Femur (tissue), 1 donor: ENCODE results near the gene DDX6.
"Not testable (repeated sequence)": the region's sequence is repeated elsewhere in the genome, so short reads cannot be mapped to it uniquely, and the experiment has no call there.

ENCODE experiments used
- DNase-seq: peaks from one replicate; pipeline ENCODE4 v3.0.0-alpha.2; 2017

DDX6 gene

GRCh38 chr11:118790357-118791110 lies 430 bp downstream of the DDX6 start:
- peak; percentile 84 for DNase-seq

GRCh38 chr11:118789501-118790356 lies 1.2 kb downstream of the DDX6 start:
- DNase-seq = no peak

- DNase-seq = no peak
Measured at GRCh38 chr11:118786657-118787056, 4.3 kb downstream of the DDX6 start.

GRCh38 chr11:118785362-118785761 lies 5.6 kb downstream of the DDX6 start:
- no peak for DNase-seq

- DNase-seq = no peak
Measured at GRCh38 chr11:118783724-118784495, 7.1 kb downstream of the DDX6 start.

GRCh38 chr11:118783324-118783723 lies 7.6 kb downstream of the DDX6 start:
- DNase-seq = not testable (repeated sequence)

GRCh38 chr11:118778898-118779297 lies 12.1 kb downstream of the DDX6 start:
- no peak for DNase-seq

GRCh38 chr11:118774032-118774431 lies 16.9 kb downstream of the DDX6 start:
- DNase-seq = no peak

GRCh38 chr11:118771547-118772288 lies 19.2 kb downstream of the DDX6 start:
- no peak for DNase-seq

GRCh38 chr11:118768690-118769089 lies 22.3 kb downstream of the DDX6 start:
- no peak for DNase-seq

- DNase-seq = no peak
Measured at GRCh38 chr11:118766035-118766434, 24.9 kb downstream of the DDX6 start.

- DNase-seq = not testable (repeated sequence)
Measured at GRCh38 chr11:118765095-118765691, 25.8 kb downstream of the DDX6 start.

- no peak for DNase-seq
Measured at GRCh38 chr11:118763041-118763440, 27.9 kb downstream of the DDX6 start.

- DNase-seq = not testable (repeated sequence)
Measured at GRCh38 chr11:118761981-118762380, 29.0 kb downstream of the DDX6 start.

- no peak for DNase-seq
Measured at GRCh38 chr11:118757876-118758399, 33.0 kb downstream of the DDX6 start.

GRCh38 chr11:118752654-118753053 lies 38.3 kb downstream of the DDX6 start:
- DNase-seq = no peak

- DNase-seq = no peak
Measured at GRCh38 chr11:118749429-118749828, 41.5 kb downstream of the DDX6 start.

GRCh38 chr11:118748056-118748455 lies 42.9 kb downstream of the DDX6 start:
- DNase-seq = no peak

- DNase-seq = no peak
Measured at GRCh38 chr11:118746988-118747585, 43.9 kb downstream of the DDX6 start.

GRCh38 chr11:118744046-118744445 lies 46.9 kb downstream of the DDX6 start:
- DNase-seq = no peak

- DNase-seq = no peak
Measured at GRCh38 chr11:118742304-118742703, 48.7 kb downstream of the DDX6 start.
